Mucosa of descending colon (tissue), 3 donors: ENCODE results near the gene ABR. TPM values are rescaled to one million over a fixed set of nuclear protein-coding genes. Genes with fewer than 3 reads are reported as not detected.

Experiments used
- ATAC-seq: fragments of 200-7000 bp; cut with Tn5 transposase; one replicate; pipeline ENCODE4 v1.9.1; 2020; ENCODE audit warnings: mild to moderate bottlenecking, moderate library complexity
- DNase-seq, 3 donors: peaks; one replicate each; pipeline ENCODE4 v3.0.0-alpha.2; 2020
- H3K36me3 ChIP-seq: fragments of 200-600 bp; one replicate; pipeline ENCODE4 v1.8.0; 2021; ENCODE audit warnings: low read depth, mild to moderate bottlenecking
- H3K4me1 ChIP-seq: fragments of 200-600 bp; one replicate; pipeline ENCODE4 v1.8.0; 2021; ENCODE audit warnings: low read depth, mild to moderate bottlenecking
- H3K4me3 ChIP-seq: fragments of 200-600 bp; one replicate; pipeline ENCODE4 v1.8.0; 2021; ENCODE audit warnings: mild to moderate bottlenecking
- H3K9me3 ChIP-seq: fragments of 200-600 bp; one replicate; pipeline ENCODE4 v1.8.0; 2021; ENCODE audit warnings: mild to moderate bottlenecking
- CTCF ChIP-seq: fragments of 200-600 bp; IDR thresholded peaks from one replicate; pipeline ENCODE4 v1.8.0; 2022; ENCODE audit warnings: antibody characterized with exemption, mild to moderate bottlenecking
- intact Hi-C, 2 donors: fragments of 100-400 bp; cut with DNase I in 1 of 2; cut with micrococcal nuclease in 1 of 2; formaldehyde crosslinking; loops; one replicate each; pipeline versions ENCODE4 v1.11.0 to v1.11.1; 2022; cut with DNase I, micrococcal nuclease
- total RNA-seq, 3 donors: library from RNA; stranded (reverse); fragmentation: NEBNext Ultra II Directional in 2 of 3; extraction: Animal tissue kit (Norgen Biotek cat#: 25700) in 2 of 3; gene quantifications; one replicate each; pipeline versions ENCODE4 v1.2.1 to v1.2.4, GENCODE V29; 2021 to 2023
- donor health status: DM: no; HTN: no; CAD: no; lungs with moderate emphysema.
- donor health status: DM: no; HTN: no; CAD: no.
- donor health status: DM: no; HTN: yes; CAD: no.

ABR gene
- total RNA-seq, 3 donors from 2014 or later, result 257 to 470 (median 292) TPM

- no peak for ATAC-seq
- Histone ChIP-seq H3K4me3 (no peak overlapping the region), H3K36me3 (peaks cover 6% of the 10 kb centered on the region), H3K9me3 (no peaks in the 10 kb centered on the region), H3K4me1 (peaks cover 8% of the 10 kb centered on the region)
- intact Hi-C loops, result no loop called here
- TF ChIP-seq CTCF, result no peak
- no peak for DNase-seq
Measured at GRCh38 chr17:1010586-1010985, 169.2 kb downstream of the ABR start.

GRCh38 chr17:1010086-1010450 lies 169.7 kb downstream of the ABR start:
- TF ChIP-seq CTCF, result no peak
- DNase-seq, result no peak
- Histone ChIP-seq H3K36me3 (peaks cover 6% of the 10 kb centered on the region), H3K4me3 (no peak overlapping the region), H3K9me3 (no peaks in the 10 kb centered on the region), H3K4me1 (peaks cover 8% of the 10 kb centered on the region)
- no peak for ATAC-seq
- intact Hi-C loops, result no loop called here

- no peak overlapping the region for H3K4me3 ChIP-seq
- peaks cover 8% of the 10 kb centered on the region for H3K4me1 ChIP-seq
- no peaks in the 10 kb centered on the region for H3K9me3 ChIP-seq
- TF ChIP-seq CTCF, result no peak
- peaks cover 6% of the 10 kb centered on the region for H3K36me3 ChIP-seq
- ATAC-seq (no peak), DNase-seq (no peak)
- intact Hi-C loops, result loop anchor here in 1 of 2 donors (10.0 kb wide), 1 partner anchor 45 kb away; no protein-coding TSS in a partner anchor
Measured at GRCh38 chr17:1009229-1010085, 170.3 kb downstream of the ABR start.

- Histone ChIP-seq H3K4me1 (peaks cover 8% of the 10 kb centered on the region), H3K36me3 (peaks cover 6% of the 10 kb centered on the region), H3K4me3 (no peak overlapping the region), H3K9me3 (no peaks in the 10 kb centered on the region)
- no peak for TF ChIP-seq CTCF
- intact Hi-C loops, result loop anchor here in 1 of 2 donors (10.0 kb wide), 1 partner anchor 47 kb away; no protein-coding TSS in a partner anchor
- ATAC-seq, result no peak
- DNase-seq, result no peak
Measured at GRCh38 chr17:1008008-1008761, 171.6 kb downstream of the ABR start.

- DNase-seq, result no peak
- no peak for ATAC-seq
- intact Hi-C loops, result loop anchor here in 1 of 2 donors (10.0 kb wide), 1 partner anchor 47 kb away; no protein-coding TSS in a partner anchor
- no peak overlapping the region for H3K4me3 ChIP-seq
- H3K36me3 ChIP-seq, result peaks cover 6% of the 10 kb centered on the region
- TF ChIP-seq CTCF, result no peak
- peaks cover 8% of the 10 kb centered on the region for H3K4me1 ChIP-seq
- H3K9me3 ChIP-seq, result no peaks in the 10 kb centered on the region
Measured at GRCh38 chr17:1007310-1008007, 172.3 kb downstream of the ABR start.
